Loucy (cell line): ENCODE data around the gene TRIM51.
"Not testable (repeated sequence)": the region's sequence is repeated elsewhere in the genome, so short reads cannot be mapped to it uniquely, and the experiment has no call there.

Experiments
- H2AFZ ChIP-seq: fragments of 200-600 bp; sonication (generic); 2 replicates; pipeline ENCODE4 v1.6.0; 2016; ENCODE audit warnings: antibody characterized with exemption, mild to moderate bottlenecking, low read length, moderate library complexity
- H3F3A ChIP-seq: fragments of 200-600 bp; 2 replicates; pipeline ENCODE4 v1.6.0; 2016; ENCODE audit warnings: antibody characterized with exemption, low read depth, mild to moderate bottlenecking
- H3K27me3 ChIP-seq: fragments of 200-600 bp; sonication (generic); 2 replicates; pipeline ENCODE4 v1.6.1; 2014; ENCODE audit warnings: low read length, mild to moderate bottlenecking; ENCODE audit not compliant: insufficient read depth, poor library complexity, severe bottlenecking
- H3K36me3 ChIP-seq: fragments of 200-600 bp; sonication (generic); 2 replicates; pipeline ENCODE4 v1.6.1; 2016; ENCODE audit warnings: low read length; ENCODE audit not compliant: insufficient read depth
- H3K4me1 ChIP-seq: fragments of 200-600 bp; sonication (generic); 2 replicates; pipeline ENCODE4 v1.5.1; 2014; ENCODE audit warnings: low read length, mild to moderate bottlenecking; ENCODE audit not compliant: insufficient read depth, poor library complexity, severe bottlenecking
- H3K4me2 ChIP-seq: fragments of 200-600 bp; sonication (generic); 2 replicates; pipeline ENCODE4 v1.6.0; 2014; ENCODE audit warnings: antibody characterized with exemption, low read length, low read depth, mild to moderate bottlenecking; ENCODE audit not compliant: poor library complexity, severe bottlenecking
- H3K4me3 ChIP-seq: fragments of 200-600 bp; sonication (generic); 2 replicates; pipeline ENCODE4 v1.5.1; 2014; ENCODE audit warnings: low read length, mild to moderate bottlenecking, mixed read lengths; ENCODE audit not compliant: poor library complexity, severe bottlenecking
- H3K79me2 ChIP-seq: fragments of 200-600 bp; sonication (generic); 2 replicates; pipeline ENCODE4 v1.6.1; 2014; ENCODE audit warnings: low read length; ENCODE audit not compliant: insufficient read depth
- H3K9ac ChIP-seq: fragments of 200-600 bp; sonication (generic); 2 replicates; pipeline ENCODE4 v1.6.0; 2014; ENCODE audit warnings: mild to moderate bottlenecking, low read depth, low read length, moderate library complexity; ENCODE audit not compliant: poor library complexity, severe bottlenecking
- H3K9me2 ChIP-seq: fragments of 200-600 bp; sonication (generic); replicated peaks from 2 replicates; pipeline ENCODE4 v1.6.1; 2016; ENCODE audit warnings: low read depth, low read length, mixed read lengths
- H3K9me3 ChIP-seq: fragments of 200-600 bp; sonication (generic); 2 replicates; pipeline ENCODE4 v1.6.1; 2014; ENCODE audit warnings: mild to moderate bottlenecking, antibody characterized with exemption, low read length, low read depth; ENCODE audit not compliant: insufficient read depth
- H4K20me1 ChIP-seq: fragments of 200-600 bp; sonication (generic); 2 replicates; pipeline ENCODE4 v1.6.0; 2014; ENCODE audit warnings: antibody characterized with exemption, low read length, mild to moderate bottlenecking; ENCODE audit not compliant: insufficient read depth, poor library complexity, severe bottlenecking
- EZH2phosphoT487 ChIP-seq: fragments of 200-600 bp; IDR thresholded peaks from 2 replicates; pipeline ENCODE4 v1.6.1; 2018; ENCODE audit warnings: antibody characterized with exemption, mild to moderate bottlenecking, moderate library complexity, borderline replicate concordance
- TF ChIP-seq, protein P1 (sequence below): fragments of 200-600 bp; sonication (generic); conservative IDR thresholded peaks from 2 replicates; pipeline ENCODE4 v1.5.1; 2014; ENCODE audit warnings: mild to moderate bottlenecking, antibody characterized with exemption, low read length

The TRIM51 gene

DNA sequence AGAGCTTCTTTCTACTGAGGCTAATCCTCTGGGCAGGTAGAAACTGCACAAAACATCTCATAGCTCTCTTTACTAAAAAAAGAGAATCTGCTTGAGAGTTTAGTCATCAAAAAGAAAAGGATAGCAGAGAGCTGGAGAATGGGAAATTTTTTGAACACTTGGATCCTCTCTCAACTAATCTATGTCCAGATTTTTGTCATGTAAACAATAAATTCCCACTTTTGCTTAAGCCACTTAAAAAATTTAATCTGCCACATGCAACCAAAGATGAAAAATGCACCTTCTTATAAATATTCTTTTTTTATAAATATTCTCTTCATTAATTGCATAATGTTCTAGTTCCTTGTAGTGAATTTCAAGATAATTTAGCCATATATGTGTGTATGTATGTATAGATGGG, 34.1 kb upstream of the TRIM51 start:
- H3K9me3 ChIP-seq = no peaks in the 10 kb centered on the region

DNA sequence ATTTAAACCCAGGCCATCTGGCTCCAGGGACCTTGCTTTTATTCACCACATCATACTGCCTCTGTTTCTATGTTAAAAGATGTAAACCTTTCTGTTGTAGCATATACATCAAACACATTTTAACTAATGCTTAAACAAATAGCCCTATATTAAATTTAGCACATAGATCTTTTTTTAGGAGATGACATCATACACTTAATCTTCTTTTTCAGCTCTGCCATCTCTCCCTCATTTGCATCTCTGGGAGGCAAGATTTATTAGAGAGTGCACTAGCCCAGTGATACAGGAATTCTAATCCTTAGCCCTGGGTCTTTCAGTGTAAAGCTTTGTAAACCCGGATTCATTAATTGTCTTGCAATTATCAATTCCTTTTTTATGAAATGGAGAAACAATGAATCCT, 31.0 kb upstream of the TRIM51 start:
- H3K4me2 ChIP-seq = no peak overlapping the region
- no peak overlapping the region for H2AFZ ChIP-seq
- H3K9ac ChIP-seq = no peak overlapping the region
- TF ChIP-seq, protein P1, sequence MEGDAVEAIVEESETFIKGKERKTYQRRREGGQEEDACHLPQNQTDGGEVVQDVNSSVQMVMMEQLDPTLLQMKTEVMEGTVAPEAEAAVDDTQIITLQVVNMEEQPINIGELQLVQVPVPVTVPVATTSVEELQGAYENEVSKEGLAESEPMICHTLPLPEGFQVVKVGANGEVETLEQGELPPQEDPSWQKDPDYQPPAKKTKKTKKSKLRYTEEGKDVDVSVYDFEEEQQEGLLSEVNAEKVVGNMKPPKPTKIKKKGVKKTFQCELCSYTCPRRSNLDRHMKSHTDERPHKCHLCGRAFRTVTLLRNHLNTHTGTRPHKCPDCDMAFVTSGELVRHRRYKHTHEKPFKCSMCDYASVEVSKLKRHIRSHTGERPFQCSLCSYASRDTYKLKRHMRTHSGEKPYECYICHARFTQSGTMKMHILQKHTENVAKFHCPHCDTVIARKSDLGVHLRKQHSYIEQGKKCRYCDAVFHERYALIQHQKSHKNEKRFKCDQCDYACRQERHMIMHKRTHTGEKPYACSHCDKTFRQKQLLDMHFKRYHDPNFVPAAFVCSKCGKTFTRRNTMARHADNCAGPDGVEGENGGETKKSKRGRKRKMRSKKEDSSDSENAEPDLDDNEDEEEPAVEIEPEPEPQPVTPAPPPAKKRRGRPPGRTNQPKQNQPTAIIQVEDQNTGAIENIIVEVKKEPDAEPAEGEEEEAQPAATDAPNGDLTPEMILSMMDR = no peak
- TF ChIP-seq EZH2phosphoT487 = no peak
- H3K36me3 ChIP-seq = no peaks in the 10 kb centered on the region
- H3K27me3 ChIP-seq = no peaks in the 10 kb centered on the region
- H3K4me1 ChIP-seq = no peaks in the 10 kb centered on the region
- no peaks in the 10 kb centered on the region for H3F3A ChIP-seq
- no peaks in the 10 kb centered on the region for H4K20me1 ChIP-seq
- H3K9me3 ChIP-seq = no peaks in the 10 kb centered on the region
- H3K9me2 ChIP-seq = no peaks in the 10 kb centered on the region
- H3K79me2 ChIP-seq = no peaks in the 10 kb centered on the region
- H3K4me3 ChIP-seq = no peak overlapping the region

More for the DNA sequence above, 34.1 kb upstream of the TRIM51 start:
- Histone ChIP-seq H3K4me1 (no peaks in the 10 kb centered on the region), H3K4me3 (no peak overlapping the region), H2AFZ (no peak overlapping the region), H3K27me3 (no peaks in the 10 kb centered on the region), H3K9ac (no peak overlapping the region), H3K79me2 (no peaks in the 10 kb centered on the region), H3K4me2 (no peak overlapping the region), H3K9me2 (no peaks in the 10 kb centered on the region), H3K36me3 (no peaks in the 10 kb centered on the region), H4K20me1 (no peaks in the 10 kb centered on the region), H3F3A (no peaks in the 10 kb centered on the region)
- TF ChIP-seq, protein P1 = no peak
- TF ChIP-seq EZH2phosphoT487 = no peak

DNA sequence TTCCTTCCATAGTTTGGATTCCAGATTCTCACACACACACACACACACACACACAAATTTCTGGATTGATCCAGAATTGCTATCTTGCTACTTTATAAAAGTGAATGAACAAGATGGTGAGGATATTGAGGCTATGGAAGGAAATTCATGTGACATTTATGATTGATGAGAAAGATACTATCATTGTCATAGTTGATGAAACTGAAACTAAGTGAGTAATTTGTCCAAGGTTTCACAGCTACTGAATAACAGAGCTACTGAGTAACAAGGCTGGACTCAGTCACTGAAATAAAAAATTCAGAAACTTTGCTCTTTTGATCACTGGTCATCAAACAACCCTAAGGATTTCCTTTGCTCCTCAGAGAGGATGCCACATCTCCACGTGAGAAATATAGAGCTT, 28.4 kb upstream of the TRIM51 start:
- Histone ChIP-seq H3K4me1 (no peaks in the 10 kb centered on the region), H3K79me2 (no peaks in the 10 kb centered on the region), H3F3A (no peaks in the 10 kb centered on the region), H3K9me2 (no peaks in the 10 kb centered on the region), H3K9ac (no peak overlapping the region), H4K20me1 (no peaks in the 10 kb centered on the region), H3K4me3 (no peak overlapping the region), H3K4me2 (no peak overlapping the region), H3K36me3 (no peaks in the 10 kb centered on the region), H2AFZ (no peak overlapping the region), H3K9me3 (no peaks in the 10 kb centered on the region), H3K27me3 (no peaks in the 10 kb centered on the region)
- TF ChIP-seq, protein P1 = no peak
- TF ChIP-seq EZH2phosphoT487 = no peak

DNA sequence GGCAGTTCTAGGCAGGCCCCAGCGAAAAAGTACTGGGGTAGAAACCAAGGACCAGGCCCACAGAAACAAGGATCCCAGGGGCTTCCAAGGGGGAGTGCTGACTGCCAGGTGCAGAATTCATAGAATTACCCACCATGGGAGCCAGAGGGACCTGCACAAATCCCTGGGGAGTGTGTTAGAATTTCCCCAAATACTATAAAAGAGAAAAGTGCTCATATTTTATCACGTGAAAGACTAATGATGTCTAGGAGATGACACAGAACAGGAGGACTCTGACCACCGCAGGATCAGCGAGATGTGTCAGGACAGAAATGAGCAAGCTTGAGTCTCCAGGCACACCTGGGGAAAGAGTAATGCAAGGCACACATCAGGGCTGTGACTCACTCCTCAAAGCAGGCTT, 15.7 kb upstream of the TRIM51 start:
- not testable (repeated sequence) for H3K4me2 ChIP-seq, H3K4me1 ChIP-seq, H3K9me3 ChIP-seq, H3K27me3 ChIP-seq, H2AFZ ChIP-seq, H3K9ac ChIP-seq, H3F3A ChIP-seq, H3K9me2 ChIP-seq, H3K79me2 ChIP-seq, H3K4me3 ChIP-seq, H3K36me3 ChIP-seq, H4K20me1 ChIP-seq

DNA sequence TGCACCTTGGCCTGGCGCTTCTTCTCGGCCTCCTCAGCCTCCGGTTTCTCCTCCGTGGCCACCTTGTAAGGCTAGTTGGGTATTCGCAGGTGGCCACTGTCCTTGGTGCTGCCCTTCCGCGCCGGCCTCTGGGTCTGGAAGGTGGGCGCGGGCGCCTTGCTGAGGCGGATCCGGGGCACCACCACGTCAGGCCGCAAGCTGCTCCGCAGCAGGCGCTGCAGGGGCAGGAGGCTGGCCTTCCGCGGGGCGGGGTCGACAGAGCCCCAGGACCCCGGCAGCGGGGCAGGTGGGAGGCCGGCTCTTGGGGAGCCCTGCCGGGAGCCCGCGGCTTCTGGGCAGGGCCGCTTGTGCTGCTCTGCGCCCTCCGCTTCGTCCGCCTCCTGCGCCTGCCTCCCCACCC, 10.4 kb upstream of the TRIM51 start:
- not testable (repeated sequence) for H3K27me3 ChIP-seq, H2AFZ ChIP-seq, H3K9ac ChIP-seq, H3K79me2 ChIP-seq, H3K4me2 ChIP-seq, H4K20me1 ChIP-seq, H3K9me2 ChIP-seq, H3K4me3 ChIP-seq, H3K4me1 ChIP-seq, H3K36me3 ChIP-seq, H3F3A ChIP-seq, H3K9me3 ChIP-seq

DNA sequence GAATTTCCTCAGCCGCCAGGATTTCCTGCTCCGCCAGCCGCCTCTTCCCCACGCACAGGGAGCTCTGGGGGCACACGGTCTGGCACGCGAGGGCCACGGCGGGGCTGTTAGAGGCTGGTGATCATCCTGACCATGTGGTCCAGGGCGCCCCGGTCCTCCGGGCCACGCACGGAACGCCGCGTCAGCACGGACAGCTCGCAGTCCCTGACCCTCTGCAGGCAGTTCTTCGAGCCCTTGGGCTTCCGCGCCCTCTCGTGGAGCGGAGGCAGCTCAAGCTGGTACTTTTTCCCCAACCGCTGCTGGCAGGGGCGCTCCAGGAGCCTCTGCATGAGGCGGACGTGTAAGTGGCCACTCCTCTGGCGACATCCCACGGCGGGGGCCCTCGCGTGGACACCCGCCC, 10.0 kb upstream of the TRIM51 start:
- H3K36me3 ChIP-seq, H3K4me2 ChIP-seq, H3K79me2 ChIP-seq, H4K20me1 ChIP-seq, H3K9me3 ChIP-seq, H3K4me1 ChIP-seq, H2AFZ ChIP-seq, H3K9me2 ChIP-seq, H3K9ac ChIP-seq, H3K4me3 ChIP-seq, H3F3A ChIP-seq, H3K27me3 ChIP-seq: not testable (repeated sequence)
